Myocyte (in vitro differentiated cells): ENCODE measurements around the gene RNPEPL1. TPM values are rescaled to one million over a fixed set of nuclear protein-coding genes. Genes with fewer than 3 reads are reported as not detected.
"Not testable (repeated sequence)": the region's sequence is repeated elsewhere in the genome, so short reads cannot be mapped to it uniquely, and the experiment has no call there.

ENCODE experiments used
- DNase-seq: peaks from one replicate; pipeline ENCODE4 v3.0.0-alpha.2; 2012; ENCODE audit warnings: low read depth
- polyA plus RNA-seq: library from polyadenylated mRNA; unstranded; fragments of >200 nt; gene quantifications from one replicate; pipeline ENCODE4 v1.2.1, GENCODE V29; 2012; ENCODE audit warnings: missing spikeins
- total RNA-seq: library from RNA; depleted of rRNA; stranded (reverse); fragments of >200 nt; gene quantifications from 2 replicates; pipeline ENCODE4 v1.2.3, GENCODE V29; 2014

RNPEPL1 gene, protein sequence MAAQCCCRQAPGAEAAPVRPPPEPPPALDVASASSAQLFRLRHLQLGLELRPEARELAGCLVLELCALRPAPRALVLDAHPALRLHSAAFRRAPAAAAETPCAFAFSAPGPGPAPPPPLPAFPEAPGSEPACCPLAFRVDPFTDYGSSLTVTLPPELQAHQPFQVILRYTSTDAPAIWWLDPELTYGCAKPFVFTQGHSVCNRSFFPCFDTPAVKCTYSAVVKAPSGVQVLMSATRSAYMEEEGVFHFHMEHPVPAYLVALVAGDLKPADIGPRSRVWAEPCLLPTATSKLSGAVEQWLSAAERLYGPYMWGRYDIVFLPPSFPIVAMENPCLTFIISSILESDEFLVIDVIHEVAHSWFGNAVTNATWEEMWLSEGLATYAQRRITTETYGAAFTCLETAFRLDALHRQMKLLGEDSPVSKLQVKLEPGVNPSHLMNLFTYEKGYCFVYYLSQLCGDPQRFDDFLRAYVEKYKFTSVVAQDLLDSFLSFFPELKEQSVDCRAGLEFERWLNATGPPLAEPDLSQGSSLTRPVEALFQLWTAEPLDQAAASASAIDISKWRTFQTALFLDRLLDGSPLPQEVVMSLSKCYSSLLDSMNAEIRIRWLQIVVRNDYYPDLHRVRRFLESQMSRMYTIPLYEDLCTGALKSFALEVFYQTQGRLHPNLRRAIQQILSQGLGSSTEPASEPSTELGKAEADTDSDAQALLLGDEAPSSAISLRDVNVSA
- total RNA-seq: 19.3 and 21.2 TPM in 2 replicates
- 44.7 TPM for polyA plus RNA-seq

DNA sequence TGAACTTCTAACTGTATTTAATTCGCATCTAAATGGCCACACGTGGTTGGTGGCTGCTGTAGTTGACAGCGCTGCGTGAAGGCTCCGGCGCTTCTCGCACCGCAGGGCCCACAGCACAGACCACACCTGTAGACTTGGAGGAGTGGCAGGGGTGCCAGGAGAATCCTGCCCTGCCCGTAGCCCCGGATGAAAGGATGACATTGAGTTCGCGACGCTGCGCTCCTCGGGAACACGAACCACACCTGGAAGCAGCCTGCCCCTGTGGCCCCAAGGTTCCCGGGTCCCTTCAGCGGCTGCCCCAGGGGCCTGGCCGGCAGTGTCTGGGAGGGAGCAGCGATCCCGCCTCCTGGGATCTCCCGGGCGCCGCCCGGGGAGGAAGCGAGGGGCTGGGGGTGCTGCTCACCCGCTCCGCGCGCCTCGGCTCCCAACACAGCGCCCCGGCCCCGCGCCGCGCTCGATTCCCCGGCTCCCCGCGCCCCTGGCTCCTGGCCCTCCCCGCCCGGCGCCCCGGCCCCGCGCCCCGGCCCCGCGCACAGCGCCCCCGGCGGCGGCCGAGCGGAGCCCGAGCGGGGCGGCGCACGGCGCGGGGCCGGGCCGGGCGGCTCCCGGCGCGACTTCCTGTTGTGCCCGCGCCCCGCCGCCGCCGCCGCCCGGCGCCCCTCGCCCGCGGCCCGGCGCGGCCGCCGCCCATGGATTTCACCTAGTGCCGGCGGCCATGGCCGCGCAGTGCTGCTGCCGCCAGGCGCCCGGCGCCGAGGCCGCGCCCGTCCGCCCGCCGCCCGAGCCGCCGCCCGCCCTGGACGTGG is at the start of gene RNPEPL1:
Gene RNPEPL1, plus strand, starts transcription at position 613 of the 806 bp plus-strand sequence. Its CDS starts 103 bp downstream, at position 716.
- DNase-seq: peak; percentile 50

DNA sequence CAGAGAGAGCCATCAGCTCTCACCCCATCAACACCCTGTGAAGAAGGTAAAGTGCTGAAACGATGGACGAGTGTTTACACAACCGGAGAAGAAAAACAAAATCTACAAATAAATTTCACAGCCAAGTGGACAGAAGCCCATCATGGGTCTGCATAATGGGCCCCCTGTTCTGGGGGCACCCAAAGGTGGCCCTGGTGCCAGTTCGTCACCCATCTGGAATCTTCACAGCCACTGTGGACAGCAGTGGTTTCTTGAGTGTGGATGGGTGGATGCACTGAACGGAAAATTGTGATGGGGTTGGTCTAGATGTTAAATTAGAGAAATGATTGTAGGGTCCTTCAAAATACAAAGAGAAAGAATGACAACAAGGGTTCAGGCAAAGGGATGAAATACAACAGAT is 49.3 kb upstream of the RNPEPL1 start:
- no peak for DNase-seq

DNA sequence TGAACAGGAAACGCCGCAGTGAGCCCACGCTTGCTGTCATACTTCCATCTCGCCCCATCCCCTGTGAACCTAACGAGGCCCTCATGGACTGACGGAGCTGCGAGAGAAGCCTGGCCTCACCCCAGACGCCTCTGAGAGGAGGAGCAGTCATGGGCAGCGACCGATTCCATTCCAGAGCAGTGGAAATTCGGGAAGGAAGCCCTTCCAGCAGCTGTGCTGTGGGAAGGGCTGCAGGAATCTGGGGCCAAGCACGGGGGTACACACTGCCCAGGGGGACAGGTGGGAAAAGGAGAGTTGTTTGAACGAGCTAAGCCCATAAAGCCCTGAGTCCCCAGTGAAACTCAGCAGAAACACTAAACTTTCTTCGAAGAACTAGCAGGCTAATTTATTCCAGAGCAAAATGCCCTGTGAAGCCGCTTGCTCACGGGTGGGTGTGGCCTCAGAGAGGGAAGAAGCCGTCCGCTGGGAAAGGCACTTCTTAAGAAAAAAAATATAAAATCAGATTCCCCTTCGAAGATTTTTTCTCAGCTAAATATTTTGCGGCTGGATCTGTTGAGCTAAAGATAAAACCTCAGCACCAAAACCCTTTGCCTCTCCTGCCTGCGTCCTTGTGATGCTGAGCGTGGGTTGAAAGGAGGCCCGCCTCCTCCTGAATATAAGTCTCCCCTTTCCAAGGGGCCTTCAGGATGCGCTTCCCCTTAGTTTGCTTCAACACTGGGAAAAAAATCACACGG is 48.7 kb upstream of the RNPEPL1 start:
- DNase-seq: no peak

DNA sequence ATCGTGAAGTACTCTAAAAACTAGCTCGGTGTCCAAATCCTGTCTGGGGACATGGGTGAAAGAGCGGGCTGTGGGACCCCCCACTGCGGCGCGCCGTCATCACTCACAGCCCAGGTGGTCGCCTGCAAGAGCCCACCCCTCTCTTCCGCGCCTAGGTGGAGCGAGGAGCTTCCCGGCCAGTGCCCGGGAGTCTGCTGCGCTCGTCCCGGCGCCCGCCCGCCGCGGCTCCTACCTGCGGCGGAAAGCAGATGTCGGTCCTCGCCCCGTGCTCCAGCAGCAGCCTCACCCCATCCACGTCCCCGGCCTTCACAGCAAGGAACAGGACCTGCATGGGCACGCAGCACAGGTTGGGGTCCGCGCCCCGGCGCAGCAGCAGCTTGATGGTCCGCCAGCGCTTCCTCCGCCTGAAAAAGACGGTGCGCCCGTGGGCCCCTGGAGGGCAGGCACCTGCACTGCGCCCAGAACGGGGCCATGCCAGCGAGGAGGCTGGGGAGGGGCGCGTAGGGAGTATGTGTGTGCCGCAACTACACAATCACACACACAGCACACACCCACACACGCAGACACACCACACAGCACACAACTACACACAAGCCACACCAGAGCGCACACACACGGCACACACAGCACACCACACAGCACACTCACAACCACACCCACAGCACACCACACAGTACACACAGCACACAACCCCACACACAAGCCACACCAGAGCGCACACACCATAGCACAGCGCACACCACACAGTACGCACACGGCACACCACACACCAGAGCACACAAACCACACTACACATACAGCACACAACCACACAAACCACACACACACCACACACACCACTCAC is 47.9 kb upstream of the RNPEPL1 start:
- DNase-seq: no peak

DNA sequence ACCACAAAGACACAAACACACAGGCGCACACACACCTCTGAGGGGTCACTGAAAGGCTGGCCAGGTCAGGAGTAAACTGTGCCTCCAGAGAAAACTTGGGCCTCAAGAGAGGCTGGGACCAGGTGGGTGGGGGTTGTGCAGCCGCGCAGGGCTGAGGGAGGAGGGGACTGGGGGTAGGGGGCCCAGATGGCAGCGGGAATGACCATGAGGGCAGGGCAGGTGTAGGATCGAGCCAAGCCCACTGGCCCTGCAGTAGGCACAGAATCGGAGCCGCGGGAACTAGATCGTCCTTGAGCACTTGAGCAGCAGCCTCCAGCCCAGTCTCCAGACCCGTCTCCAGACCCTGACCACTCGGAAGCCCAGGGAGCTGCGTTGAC is 47.3 kb upstream of the RNPEPL1 start:
- DNase-seq: no peak

DNA sequence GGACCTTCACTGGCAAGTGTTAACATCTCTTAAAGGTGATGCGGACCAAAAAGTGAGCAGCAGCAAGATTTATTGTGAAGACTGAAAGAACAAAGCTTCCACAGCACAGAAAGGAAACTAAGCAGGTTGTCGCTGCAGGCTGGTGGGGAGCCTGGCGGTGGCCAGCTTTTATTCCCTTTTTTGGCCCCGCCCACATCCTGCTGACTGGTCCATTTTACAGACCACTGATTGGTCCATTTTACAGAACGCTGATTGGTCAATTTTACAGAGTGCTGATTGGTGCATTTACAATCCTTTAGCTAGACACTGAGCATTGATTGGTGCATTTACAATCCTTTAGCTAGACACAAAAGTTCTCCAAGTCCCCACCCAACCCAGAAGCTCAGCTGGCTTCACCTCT is 46.4 kb upstream of the RNPEPL1 start:
- not testable (repeated sequence) for DNase-seq

DNA sequence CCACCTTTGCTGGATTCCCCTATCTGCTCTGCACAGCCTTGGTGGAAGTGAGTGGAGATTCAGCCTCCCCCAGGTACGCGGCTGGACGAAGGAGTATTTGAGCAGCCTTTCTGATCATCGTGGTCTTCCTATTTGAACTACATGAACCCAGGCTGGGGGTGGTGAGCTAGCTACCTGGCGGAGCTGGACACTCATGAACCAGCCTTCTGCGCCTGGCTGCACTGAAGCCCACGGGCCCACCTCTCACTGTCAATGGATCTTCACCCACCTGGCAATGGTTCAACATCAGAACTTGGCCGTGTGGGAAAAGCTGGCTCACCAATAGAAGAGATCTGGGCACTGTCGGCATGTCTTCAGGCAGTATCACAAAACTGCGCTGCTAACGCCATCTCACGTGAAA is 45.9 kb upstream of the RNPEPL1 start:
- no peak for DNase-seq

DNA sequence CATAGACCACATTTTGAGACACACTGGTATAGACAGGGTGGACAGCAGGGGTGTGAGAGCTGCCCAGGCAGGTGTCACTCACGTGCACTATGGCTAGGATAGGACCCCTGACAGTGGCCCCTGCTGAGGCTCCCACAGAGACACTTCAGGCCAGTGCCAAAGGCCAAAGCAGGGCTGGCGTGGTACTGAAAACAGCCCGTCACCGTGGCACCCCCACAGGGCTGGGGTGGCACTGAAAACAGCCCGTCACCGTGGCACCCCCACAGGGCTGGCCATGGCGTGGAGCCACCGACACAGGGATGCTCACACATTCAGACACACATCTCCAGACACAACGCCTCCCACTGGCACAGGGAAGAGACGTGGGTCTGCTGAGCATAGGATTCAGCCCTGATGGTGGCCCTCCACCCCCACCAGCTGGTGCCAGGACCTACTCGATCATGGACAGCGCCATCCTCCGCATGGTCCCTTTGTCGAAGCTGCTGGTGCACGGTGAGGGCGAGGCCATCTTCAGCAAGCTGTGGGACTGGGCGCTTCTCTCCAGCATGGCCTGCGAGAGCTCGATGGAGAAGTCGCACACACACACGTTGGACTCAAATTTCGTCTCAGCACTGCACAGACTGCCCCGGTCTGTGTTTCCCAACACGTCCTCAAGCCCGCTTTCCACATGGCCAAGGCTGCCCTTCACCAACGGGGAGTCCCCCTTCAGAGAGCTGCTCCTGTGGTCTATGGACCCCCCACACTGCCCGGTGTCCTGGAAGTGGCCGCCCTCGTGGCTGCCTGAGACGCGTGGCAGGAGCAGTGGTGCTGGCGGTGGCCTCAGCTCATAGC is 44.6 kb upstream of the RNPEPL1 start:
- DNase-seq: no peak

DNA sequence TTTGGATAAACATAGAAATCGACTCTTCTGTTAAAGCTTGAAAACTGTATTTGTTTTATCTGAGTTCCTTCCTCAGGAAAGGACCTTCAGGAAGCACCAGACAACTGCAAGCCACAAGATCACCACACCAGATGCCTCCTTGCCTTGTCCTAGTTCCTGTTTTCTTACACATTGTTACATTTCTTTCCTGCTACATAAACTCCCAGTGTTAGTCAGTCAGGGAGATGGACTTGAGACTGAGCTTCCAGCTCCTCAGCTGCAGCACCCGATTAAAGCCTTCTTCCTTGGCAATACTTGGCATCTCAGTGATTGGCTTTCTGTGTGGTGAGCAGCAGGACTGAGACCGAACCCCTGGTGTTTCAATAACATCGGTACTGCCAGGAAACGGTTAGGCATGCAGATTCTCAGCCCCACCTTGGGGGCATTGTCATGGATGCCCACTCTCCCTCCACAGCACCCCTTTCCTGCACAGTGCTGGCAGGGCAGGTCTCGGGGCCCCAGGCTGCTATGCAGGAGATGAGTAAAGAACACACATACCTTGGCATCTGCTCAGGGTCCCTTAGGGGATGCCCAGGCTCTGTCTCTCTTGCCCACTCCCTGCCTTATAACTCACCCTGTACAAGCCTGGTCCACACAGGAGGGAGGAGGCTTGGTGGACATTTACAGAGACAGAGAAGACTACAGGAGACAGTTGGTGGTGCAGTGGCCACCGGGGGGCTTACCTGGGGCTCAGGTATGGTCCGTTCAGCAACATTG is 43.1 kb upstream of the RNPEPL1 start:
- no peak for DNase-seq

DNA sequence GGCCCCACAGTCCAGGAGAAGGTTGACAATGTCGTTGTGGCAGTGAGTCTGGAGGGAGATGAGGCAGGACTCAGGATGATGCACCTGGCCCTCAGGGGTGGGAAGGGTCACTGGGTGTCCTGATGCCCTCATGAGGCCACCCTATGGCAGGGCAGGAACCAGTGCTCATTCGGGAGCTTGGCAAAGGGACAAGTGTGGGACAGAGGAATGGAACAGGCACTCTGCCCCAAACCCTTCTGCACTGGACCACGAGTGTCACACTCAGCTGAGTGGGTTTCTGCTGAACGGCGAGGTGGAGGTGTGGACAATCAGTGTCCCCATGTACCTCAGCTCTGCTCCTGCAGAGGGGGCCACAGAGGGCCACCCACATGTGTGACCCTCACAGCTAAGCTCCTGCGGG is 42.5 kb upstream of the RNPEPL1 start:
- DNase-seq: no peak

DNA sequence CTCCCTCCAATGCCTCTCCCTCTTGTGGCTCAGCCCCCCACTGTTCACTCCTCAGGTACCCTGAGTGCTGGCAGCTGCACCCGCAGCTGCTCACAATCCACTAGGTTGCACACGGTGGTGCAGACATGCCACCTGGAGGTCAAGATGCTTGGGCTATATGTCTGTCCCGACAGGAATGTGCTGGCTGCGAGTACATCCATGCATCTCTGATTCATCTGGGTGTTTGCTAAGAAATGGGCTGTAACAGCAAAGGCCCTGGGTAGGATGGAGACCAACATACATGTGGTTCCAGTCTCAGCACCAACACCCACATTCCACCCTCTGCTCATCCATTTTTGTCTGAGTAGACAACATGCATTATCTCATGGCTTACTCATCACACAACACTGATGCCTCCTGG is 41.8 kb upstream of the RNPEPL1 start:
- DNase-seq: no peak

DNA sequence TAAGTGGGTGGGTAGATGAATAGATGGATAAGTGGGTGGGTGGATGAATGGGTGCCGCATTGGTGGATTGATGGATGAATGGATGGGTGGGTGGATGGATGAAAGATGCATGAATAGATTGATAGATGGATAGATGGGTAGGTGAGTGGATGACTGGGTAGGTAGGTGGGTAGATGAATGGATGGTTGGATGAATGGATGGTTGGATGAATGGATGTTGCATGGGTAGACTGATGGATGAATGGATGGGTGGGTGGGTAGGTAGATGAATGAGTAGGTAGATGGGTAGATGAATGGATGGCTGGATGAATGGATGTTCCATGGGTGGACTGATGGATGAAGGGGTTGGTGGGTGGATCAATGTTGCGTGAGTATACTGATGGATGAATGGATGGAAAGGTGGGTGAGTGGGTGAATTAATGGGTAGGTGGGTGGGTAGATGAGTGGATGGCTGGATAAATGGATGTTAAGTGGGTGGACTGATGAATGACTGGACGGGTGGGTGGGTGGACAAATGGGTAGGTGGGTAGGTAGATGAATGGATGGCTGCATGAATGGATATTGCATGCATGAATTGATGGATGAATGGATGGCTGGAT is 41.0 kb upstream of the RNPEPL1 start:
- DNase-seq: no peak

DNA sequence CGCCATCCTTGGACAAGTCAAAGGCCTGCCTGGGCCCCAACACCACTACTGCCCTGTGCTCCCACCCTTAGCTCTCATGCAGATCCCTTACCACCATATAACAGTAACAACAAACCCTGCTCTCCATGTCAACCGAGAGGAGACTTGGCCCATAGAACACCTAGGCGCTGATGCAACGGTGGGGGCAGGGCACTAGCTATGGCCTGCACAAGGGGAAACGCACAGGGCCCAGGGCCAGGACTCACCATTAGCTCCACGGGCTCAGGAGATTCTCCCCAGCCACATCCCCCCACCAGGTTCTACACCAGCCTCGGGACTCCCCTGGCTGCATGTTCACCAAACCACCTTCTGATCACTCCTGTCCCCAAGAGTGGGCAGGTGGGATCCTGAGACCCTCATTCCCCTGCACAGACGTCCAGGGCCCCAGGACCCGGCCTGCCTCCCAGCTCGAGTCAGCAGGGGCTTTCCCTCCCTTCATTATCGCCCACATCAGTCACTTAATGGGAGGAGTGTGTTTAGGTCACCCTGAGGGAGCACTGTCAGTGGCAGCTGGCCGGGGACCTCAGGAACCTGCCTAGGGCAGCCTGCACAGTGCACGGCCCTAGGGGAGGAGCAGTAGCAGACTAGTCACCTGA is 39.8 kb upstream of the RNPEPL1 start:
- no peak for DNase-seq

DNA sequence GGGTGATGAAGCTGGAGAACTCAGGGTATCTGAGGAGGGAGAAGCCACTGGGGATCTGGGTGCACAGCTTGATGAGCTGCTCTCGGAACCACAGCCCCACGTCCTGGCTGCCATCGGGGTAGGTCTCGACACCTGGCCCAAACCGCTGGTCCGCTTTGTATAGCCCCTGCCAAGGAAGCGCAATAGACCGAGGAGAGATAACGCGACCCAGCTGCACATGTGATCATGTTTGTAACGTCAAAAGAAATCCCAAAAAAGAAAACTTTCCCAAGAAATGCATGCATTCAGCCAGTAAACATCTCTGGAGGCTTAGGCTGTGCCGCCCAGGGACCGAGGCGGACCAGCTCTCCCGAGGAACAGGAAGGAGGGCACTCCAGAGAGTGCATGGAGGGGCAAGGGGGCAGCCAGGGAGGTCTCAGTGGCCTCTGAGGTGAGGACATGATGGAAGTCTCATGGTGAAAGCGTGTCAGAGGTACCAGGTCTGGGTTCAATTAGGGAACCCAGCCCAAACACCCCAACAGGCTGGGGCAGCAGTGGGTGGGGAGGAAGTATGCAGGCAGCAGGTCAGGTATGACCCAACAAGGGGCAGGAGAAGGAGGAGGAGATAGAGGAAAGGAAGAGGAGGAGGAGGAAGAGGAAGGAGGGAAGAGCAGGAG is 38.8 kb upstream of the RNPEPL1 start:
- no peak for DNase-seq

DNA sequence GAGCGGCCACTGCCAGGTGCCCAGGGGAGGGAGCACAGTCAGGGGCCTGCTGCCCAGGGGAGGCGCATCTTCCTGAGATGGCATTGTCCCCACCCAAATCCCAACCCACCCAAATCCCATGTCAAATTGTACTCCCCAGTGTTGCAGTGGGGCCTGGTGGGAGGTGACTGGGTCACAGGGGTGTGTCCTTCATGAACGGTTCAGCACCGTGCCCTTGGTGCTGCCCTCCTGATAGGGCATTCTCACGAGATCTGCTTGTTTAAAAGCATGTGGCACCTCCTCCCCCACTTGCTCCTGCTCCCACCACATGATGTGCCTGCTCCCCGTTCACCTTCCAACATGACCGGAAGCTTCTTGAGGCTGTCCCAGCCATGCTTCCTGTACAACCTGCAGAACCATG is 38.1 kb upstream of the RNPEPL1 start:
- DNase-seq: no peak

DNA sequence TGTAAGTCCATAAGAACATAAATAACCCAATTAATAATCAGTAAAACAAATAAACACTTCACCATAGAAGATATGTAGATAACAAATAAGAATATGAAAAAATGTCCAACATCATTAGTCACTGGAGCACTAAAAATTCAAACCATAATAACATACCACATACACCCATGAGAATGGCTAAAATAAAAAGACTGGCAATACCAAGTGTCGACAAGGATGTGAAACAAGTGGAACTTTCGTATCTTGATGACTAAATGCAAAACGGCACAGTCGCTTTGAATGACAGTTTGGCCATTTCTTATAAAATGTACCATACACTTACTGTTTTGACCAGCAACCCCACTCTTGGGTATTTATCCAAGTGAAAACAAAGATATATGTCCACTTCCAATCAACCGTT is 37.2 kb upstream of the RNPEPL1 start:
- no peak for DNase-seq
